ENCODE data around the gene RASEF. TPM values are rescaled to one million over a fixed set of nuclear protein-coding genes. Genes with fewer than 3 reads are reported as not detected.

Gene RASEF
- total and polyA plus RNA-seq, 2 donors (not counting 3 experiments of a cell fraction or from before 2014, with no cell fraction given), result 0.11 TPM; not detected in 1

- H3K36me3 ChIP-seq (ENCODE audit: control insufficient read depth in 2 of 2, extremely low read depth in 1 of 2, insufficient read depth in 2 of 2, low read length in 2 of 2), result no peaks in the 10 kb centered on the region
- dilution Hi-C loops (cut with MboI; ENCODE audit: extremely low pct_ligation_motif_present, low sequenced_read_pairs) (no loop called here), intact Hi-C loops (cut with micrococcal nuclease) (no loop called here)
- H3K4me2 ChIP-seq (ENCODE audit: insufficient read depth, low read length), result no peak overlapping the region
- H3K9me1 ChIP-seq (replicated peaks; ENCODE audit: control insufficient read depth, extremely low read depth, insufficient read depth, low read length), result no peaks in the 10 kb centered on the region
- TF ChIP-seq, protein P1, sequence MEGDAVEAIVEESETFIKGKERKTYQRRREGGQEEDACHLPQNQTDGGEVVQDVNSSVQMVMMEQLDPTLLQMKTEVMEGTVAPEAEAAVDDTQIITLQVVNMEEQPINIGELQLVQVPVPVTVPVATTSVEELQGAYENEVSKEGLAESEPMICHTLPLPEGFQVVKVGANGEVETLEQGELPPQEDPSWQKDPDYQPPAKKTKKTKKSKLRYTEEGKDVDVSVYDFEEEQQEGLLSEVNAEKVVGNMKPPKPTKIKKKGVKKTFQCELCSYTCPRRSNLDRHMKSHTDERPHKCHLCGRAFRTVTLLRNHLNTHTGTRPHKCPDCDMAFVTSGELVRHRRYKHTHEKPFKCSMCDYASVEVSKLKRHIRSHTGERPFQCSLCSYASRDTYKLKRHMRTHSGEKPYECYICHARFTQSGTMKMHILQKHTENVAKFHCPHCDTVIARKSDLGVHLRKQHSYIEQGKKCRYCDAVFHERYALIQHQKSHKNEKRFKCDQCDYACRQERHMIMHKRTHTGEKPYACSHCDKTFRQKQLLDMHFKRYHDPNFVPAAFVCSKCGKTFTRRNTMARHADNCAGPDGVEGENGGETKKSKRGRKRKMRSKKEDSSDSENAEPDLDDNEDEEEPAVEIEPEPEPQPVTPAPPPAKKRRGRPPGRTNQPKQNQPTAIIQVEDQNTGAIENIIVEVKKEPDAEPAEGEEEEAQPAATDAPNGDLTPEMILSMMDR (IDR thresholded peaks at IDR 0.05; ENCODE audit: extremely low read depth in 1 of 2, insufficient read depth in 1 of 2, low read depth in 1 of 2, low read length in 2 of 2), result no peak
- TF ChIP-seq POLR2A (IDR thresholded peaks at IDR 0.05; ENCODE audit: low read depth, low read length) (no peak), MYC (IDR thresholded peaks at IDR 0.05; ENCODE audit: low read depth, low read length) (no peak), POLR2AphosphoS5 (IDR thresholded peaks at IDR 0.05; ENCODE audit: insufficient read depth, low read depth, low read length) (no peak), JUN (IDR thresholded peaks at IDR 0.05; ENCODE audit: borderline replicate concordance, insufficient read depth, insufficient read length, low read depth) (no peak), EZH2 (IDR thresholded peaks at IDR 0.05; ENCODE audit: borderline replicate concordance, low read depth, low read length, severe bottlenecking) (no peak), GATA2 (IDR thresholded peaks at IDR 0.05; ENCODE audit: insufficient read depth, insufficient read length, low read depth, low read length) (no peak), FOS (IDR thresholded peaks at IDR 0.05; ENCODE audit: borderline replicate concordance, insufficient read depth, low read length) (no peak)
- TF ChIP-seq, protein P2, sequence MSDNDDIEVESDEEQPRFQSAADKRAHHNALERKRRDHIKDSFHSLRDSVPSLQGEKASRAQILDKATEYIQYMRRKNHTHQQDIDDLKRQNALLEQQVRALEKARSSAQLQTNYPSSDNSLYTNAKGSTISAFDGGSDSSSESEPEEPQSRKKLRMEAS (IDR thresholded peaks at IDR 0.05; ENCODE audit: insufficient read depth, insufficient read length), result no peak
- ChIA-PET CTCF (no interaction called here), POLR2A (no interaction called here)
- no peak overlapping the region for H3K9ac ChIP-seq (replicated peaks; ENCODE audit: extremely low read depth, insufficient read depth, low read length)
- H2AFZ ChIP-seq (ENCODE audit: low read depth, low read length), result no peak overlapping the region
- H3K27ac ChIP-seq (ENCODE audit: insufficient read depth, low read depth, low read length), result no peak overlapping the region
- no peaks in the 10 kb centered on the region for H3K9me3 ChIP-seq (replicated peaks; ENCODE audit: control insufficient read depth, insufficient read depth, low read length)
- FAIRE-seq (no peak), DNase-seq (ENCODE audit: low read depth, low spot score) (no peak)
- H3K27me3 ChIP-seq (ENCODE audit: control insufficient read depth in 2 of 2, insufficient read depth in 2 of 2, low read length in 2 of 2), result no peaks in the 10 kb centered on the region
- H4K20me1 ChIP-seq (replicated peaks; ENCODE audit: control insufficient read depth, extremely low read depth, insufficient read depth, low read length), result no peaks in the 10 kb centered on the region
- no peak overlapping the region for H3K4me3 ChIP-seq (replicated peaks in 1 of 3; ENCODE audit: insufficient read depth in 1 of 3, low read depth in 1 of 3, low read length in 3 of 3)
- H3K79me2 ChIP-seq (ENCODE audit: control insufficient read depth, insufficient read depth, low read length), result no peaks in the 10 kb centered on the region
- no TSS peak for BruUV-seq (replicated peaks)
- no peaks in the 10 kb centered on the region for H3K4me1 ChIP-seq (ENCODE audit: control insufficient read depth, extremely low read depth, insufficient read depth, low read length)
Measured at GRCh38 chr9:82993856-82994605, 68.9 kb downstream of the RASEF start.
